ENCODE results near the gene CALML6.

Gene CALML6

GRCh38 chr1:1956101-1956500 lies 41.0 kb downstream of the CALML6 start:
- no peak overlapping the region for H3K27ac ChIP-seq
- TF ChIP-seq CTCF (conservative IDR thresholded peaks at IDR 0.05) (no peak), ZFX (IDR thresholded peaks at IDR 0.05) (no peak)

GRCh38 chr1:1956586-1957532 lies 41.8 kb downstream of the CALML6 start:
- H3K27ac ChIP-seq = no peak overlapping the region
- TF ChIP-seq ZFX (IDR thresholded peaks at IDR 0.05) (no peak), CTCF (conservative IDR thresholded peaks at IDR 0.05) (no peak)

- TF ChIP-seq CTCF (conservative IDR thresholded peaks at IDR 0.05) = no peak
- no peak for TF ChIP-seq ZFX (IDR thresholded peaks at IDR 0.05)
- no peak overlapping the region for H3K27ac ChIP-seq
These were observed 42.5 kb downstream of the CALML6 start for GRCh38 chr1:1957533-1957961.

- no peak for TF ChIP-seq ZFX (IDR thresholded peaks at IDR 0.05)
- TF ChIP-seq CTCF (conservative IDR thresholded peaks at IDR 0.05) = no peak
- no peak overlapping the region for H3K27ac ChIP-seq
These were observed 43.0 kb downstream of the CALML6 start for GRCh38 chr1:1958071-1958541.

- H3K27ac ChIP-seq = no peak overlapping the region
These were observed 44.4 kb downstream of the CALML6 start for GRCh38 chr1:1959459-1959839.

GRCh38 chr1:1959840-1960479 lies 44.9 kb downstream of the CALML6 start:
- H3K27ac ChIP-seq = no peak overlapping the region; the same call in 1 of the 2 replicates

More at GRCh38 chr1:1959459-1959839, 44.4 kb downstream of the CALML6 start:
- TF ChIP-seq ZFX (IDR thresholded peaks at IDR 0.05) = no peak
- no peak for TF ChIP-seq CTCF (conservative IDR thresholded peaks at IDR 0.05)

More at GRCh38 chr1:1959840-1960479, 44.9 kb downstream of the CALML6 start:
- TF ChIP-seq CTCF (conservative IDR thresholded peaks at IDR 0.05) = peak; percentile 98
- TF ChIP-seq ZFX (IDR thresholded peaks at IDR 0.05) = no peak
